ENCODE results near the gene RCAN1. TPM values are rescaled to one million over a fixed set of nuclear protein-coding genes. Genes with fewer than 3 reads are reported as not detected.

RCAN1 gene
- total RNA-seq, 1 experiment from 2014 or later, result 13.5 TPM

- in situ Hi-C loops (cut with HindIII; ENCODE audit: low pct_unique_long_range_greater_than_20kb, low sequenced_read_pairs) (no loop called here), intact Hi-C loops (cut with micrococcal nuclease; ENCODE audit: unreplicated experiment) (no loop called here)
- TF ChIP-seq REST (IDR thresholded peaks at IDR 0.05; ENCODE audit: insufficient read depth in 1 of 2, low read depth in 2 of 2, low read length in 1 of 2) (no peak), SIN3A (IDR thresholded peaks at IDR 0.05; ENCODE audit: borderline replicate concordance, insufficient read depth, low read depth, low read length) (no peak), POLR2AphosphoS5 (IDR thresholded peaks at IDR 0.05; ENCODE audit: low read depth, low read length) (no peak; the same call in 1 of the 2 replicates), CTCF (IDR thresholded peaks at IDR 0.05) (no peak), TCF7L2 (IDR thresholded peaks at IDR 0.05; ENCODE audit: low read depth, low read length) (no peak)
- ATAC-seq (peak; percentile 93), DNase-seq (ENCODE audit: low read depth, low spot score) (peak; percentile 90)
- Histone ChIP-seq H3K4me3 (ENCODE audit: low read depth in 2 of 2, low read length in 2 of 2) (peak overlapping the region; percentile 44 to 66), H3K27me3 (ENCODE audit: control insufficient read depth, insufficient read depth, low read length) (no peaks in the 10 kb centered on the region), H3K27ac (ENCODE audit: low read length) (peak overlapping the region; percentile 93), H3K36me3 (ENCODE audit: control insufficient read depth, insufficient read depth, low read length) (no peaks in the 10 kb centered on the region), H3K9me3 (ENCODE audit: control insufficient read depth, insufficient read depth, low read depth, low read length) (no peaks in the 10 kb centered on the region; the same call in 1 of the 2 replicates), H3K4me1 (ENCODE audit: control insufficient read depth, insufficient read depth, low read length) (peaks cover 10% of the 10 kb centered on the region)
- BruUV-seq (replicated peaks), result no TSS peak
- POLR2A ChIA-PET, result interaction anchor here (1.1 kb wide), 1 partner anchor 41 kb away, joined by 3 read pairs; no protein-coding TSS in a partner anchor
- CTCF ChIA-PET, result interaction anchor here (0.8 to 1.3 kb wide), 3 partner anchors 9 to 76 kb away, joined by 3 to 4 read pairs (median 3); no protein-coding TSS in a partner anchor
Observed at GRCh38 chr21:34526618-34527290, 88.2 kb downstream of the RCAN1 start.

GRCh38 chr21:34526241-34526617 is 88.7 kb downstream of the RCAN1 start:
- no peaks in the 10 kb centered on the region for H3K27me3 ChIP-seq (ENCODE audit: control insufficient read depth, insufficient read depth, low read length)
- DNase-seq (ENCODE audit: low read depth, low spot score) (no peak), ATAC-seq (no peak; the same call in 1 of the 2 replicates)
- intact Hi-C loops (cut with micrococcal nuclease; ENCODE audit: unreplicated experiment) (no loop called here), in situ Hi-C loops (cut with HindIII; ENCODE audit: low pct_unique_long_range_greater_than_20kb, low sequenced_read_pairs) (no loop called here)
- H3K9me3 ChIP-seq (ENCODE audit: control insufficient read depth, insufficient read depth, low read depth, low read length), result no peaks in the 10 kb centered on the region; the same call in 1 of the 2 replicates
- TF ChIP-seq POLR2AphosphoS5 (IDR thresholded peaks at IDR 0.05; ENCODE audit: low read depth, low read length) (no peak), REST (IDR thresholded peaks at IDR 0.05; ENCODE audit: insufficient read depth in 1 of 2, low read depth in 2 of 2, low read length in 1 of 2) (no peak), TCF7L2 (IDR thresholded peaks at IDR 0.05; ENCODE audit: low read depth, low read length) (no peak), CTCF (IDR thresholded peaks at IDR 0.05) (no peak), SIN3A (IDR thresholded peaks at IDR 0.05; ENCODE audit: borderline replicate concordance, insufficient read depth, low read depth, low read length) (no peak)
- H3K4me1 ChIP-seq (ENCODE audit: control insufficient read depth, insufficient read depth, low read length), result peaks cover 10% of the 10 kb centered on the region
- CTCF ChIA-PET, result interaction anchor here (0.8 to 1.3 kb wide), 3 partner anchors 8 to 76 kb away, joined by 3 to 4 read pairs (median 3); no protein-coding TSS in a partner anchor
- H3K4me3 ChIP-seq (ENCODE audit: low read depth in 2 of 2, low read length in 2 of 2), result peak overlapping the region; percentile 44 to 66
- POLR2A ChIA-PET, result interaction anchor here (1.1 kb wide), 1 partner anchor 42 kb away, joined by 3 read pairs; no protein-coding TSS in a partner anchor
- TSS peak; percentile 97 for BruUV-seq (replicated peaks)
- H3K36me3 ChIP-seq (ENCODE audit: control insufficient read depth, insufficient read depth, low read length), result no peaks in the 10 kb centered on the region
- peak overlapping the region; percentile 93 for H3K27ac ChIP-seq (ENCODE audit: low read length)
